HEK293 (cell line): Measurements from ENCODE around the gene VWDE.

Source experiments
- IKZF3 ChIP-seq: fragments of 450-650 bp; IDR thresholded peaks from 2 replicates; pipeline ENCODE4 v1.5.0; 2018; ENCODE audit warnings: missing biosample characterization, mild to moderate bottlenecking, missing genetic modification characterization, moderate library complexity
- KLF8 ChIP-seq: fragments of 450-650 bp; formaldehyde crosslinking; IDR thresholded peaks from 2 replicates; pipeline ENCODE4 v1.5.1; 2016; ENCODE audit warnings: missing biosample characterization, missing genetic modification characterization
- KLF9 ChIP-seq: fragments of 450-650 bp; formaldehyde crosslinking; IDR thresholded peaks from 2 replicates; pipeline ENCODE4 v1.5.1; 2016; ENCODE audit warnings: missing biosample characterization, missing genetic modification characterization, low read depth
- MZF1 ChIP-seq: fragments of 450-650 bp; formaldehyde crosslinking; IDR thresholded peaks from 2 replicates; pipeline ENCODE4 v1.5.1; 2017; ENCODE audit warnings: missing biosample characterization, missing genetic modification characterization, borderline replicate concordance
- SCRT2 ChIP-seq: fragments of 450-650 bp; formaldehyde crosslinking; IDR thresholded peaks from 2 replicates; pipeline ENCODE4 v1.5.1; 2016; ENCODE audit warnings: missing biosample characterization, missing genetic modification characterization
- SP3 ChIP-seq: fragments of 450-650 bp; formaldehyde crosslinking; IDR thresholded peaks from 2 replicates; pipeline ENCODE4 v1.5.1; 2016; ENCODE audit warnings: missing biosample characterization, missing genetic modification characterization
- TRIM28 ChIP-seq: IDR thresholded peaks from 2 replicates; pipeline ENCODE4 v1.6.1; 2011; ENCODE audit warnings: low read length, control low read depth, borderline replicate concordance
- WT1 ChIP-seq: fragments of 450-650 bp; formaldehyde crosslinking; IDR thresholded peaks from 2 replicates; pipeline ENCODE4 v1.5.1; 2016; ENCODE audit warnings: missing biosample characterization, missing genetic modification characterization
- ZBTB17 ChIP-seq: fragments of 450-650 bp; formaldehyde crosslinking; IDR thresholded peaks from 2 replicates; pipeline ENCODE4 v1.5.1; 2016; ENCODE audit warnings: missing biosample characterization, missing genetic modification characterization
- ZBTB21 ChIP-seq: fragments of 450-650 bp; formaldehyde crosslinking; IDR thresholded peaks from 2 replicates; pipeline ENCODE4 v1.5.1; 2017; ENCODE audit warnings: missing biosample characterization, missing genetic modification characterization
- ZBTB8A ChIP-seq: fragments of 450-650 bp; formaldehyde crosslinking; IDR thresholded peaks from 2 replicates; pipeline ENCODE4 v1.5.1; 2016; ENCODE audit warnings: missing biosample characterization, missing genetic modification characterization
- ZEB2 ChIP-seq: fragments of 450-650 bp; formaldehyde crosslinking; IDR thresholded peaks from 2 replicates; pipeline ENCODE4 v1.5.1; 2016; ENCODE audit warnings: missing biosample characterization, missing genetic modification characterization
- ZIC2 ChIP-seq: fragments of 450-650 bp; formaldehyde crosslinking; IDR thresholded peaks from 2 replicates; pipeline ENCODE4 v1.5.1; 2016; ENCODE audit warnings: missing biosample characterization, missing genetic modification characterization
- ZNF341 ChIP-seq: fragments of 450-650 bp; formaldehyde crosslinking; IDR thresholded peaks from 2 replicates; pipeline ENCODE4; 2016; ENCODE audit warnings: low read depth, missing biosample characterization, missing genetic modification characterization
- ZNF561 ChIP-seq: fragments of 450-650 bp; IDR thresholded peaks from 2 replicates; pipeline ENCODE4 v1.5.1; 2018; ENCODE audit warnings: missing biosample characterization, missing genetic modification characterization, borderline replicate concordance
- ZNF629 ChIP-seq: fragments of 450-650 bp; formaldehyde crosslinking; IDR thresholded peaks from 2 replicates; pipeline ENCODE4 v1.5.1; 2017; ENCODE audit warnings: missing biosample characterization, missing genetic modification characterization
- ZNF660 ChIP-seq: fragments of 450-650 bp; IDR thresholded peaks from 2 replicates; pipeline ENCODE4 v1.5.1; 2018; ENCODE audit warnings: missing biosample characterization, mild to moderate bottlenecking, missing genetic modification characterization
- ZNF776 ChIP-seq: fragments of 450-650 bp; formaldehyde crosslinking; IDR thresholded peaks from 2 replicates; pipeline ENCODE4 v1.5.0; 2017; ENCODE audit warnings: missing biosample characterization, missing genetic modification characterization, borderline replicate concordance
- TF ChIP-seq, protein P1 (sequence below): fragments of 450-650 bp; formaldehyde crosslinking; IDR thresholded peaks from 2 replicates; pipeline ENCODE4 v1.5.1; 2016; ENCODE audit warnings: missing biosample characterization, missing genetic modification characterization
- TF ChIP-seq, protein P2 (sequence below): fragments of 450-650 bp; formaldehyde crosslinking; optimal IDR thresholded peaks from 2 replicates; pipeline ENCODE3; 2016; ENCODE audit warnings: missing biosample characterization, mild to moderate bottlenecking, missing genetic modification characterization
- TF ChIP-seq, protein P3 (sequence below): fragments of 450-650 bp; formaldehyde crosslinking; IDR thresholded peaks from 2 replicates; pipeline ENCODE4 v1.5.1; 2016; ENCODE audit warnings: missing biosample characterization, missing genetic modification characterization
- TF ChIP-seq, protein P4 (sequence below): fragments of 450-650 bp; formaldehyde crosslinking; IDR thresholded peaks from 2 replicates; pipeline ENCODE4 v1.5.1; 2016; ENCODE audit warnings: missing biosample characterization, missing genetic modification characterization
- TF ChIP-seq, protein P5 (sequence below): fragments of 450-650 bp; formaldehyde crosslinking; IDR thresholded peaks from 2 replicates; pipeline ENCODE4 v1.5.1; 2017; ENCODE audit warnings: missing biosample characterization, missing genetic modification characterization
- TF ChIP-seq, protein P6 (sequence below): fragments of 450-650 bp; formaldehyde crosslinking; IDR thresholded peaks from 2 replicates; pipeline ENCODE4 v1.5.1; 2017; ENCODE audit warnings: missing biosample characterization, mild to moderate bottlenecking, missing genetic modification characterization, moderate library complexity

VWDE gene

DNA sequence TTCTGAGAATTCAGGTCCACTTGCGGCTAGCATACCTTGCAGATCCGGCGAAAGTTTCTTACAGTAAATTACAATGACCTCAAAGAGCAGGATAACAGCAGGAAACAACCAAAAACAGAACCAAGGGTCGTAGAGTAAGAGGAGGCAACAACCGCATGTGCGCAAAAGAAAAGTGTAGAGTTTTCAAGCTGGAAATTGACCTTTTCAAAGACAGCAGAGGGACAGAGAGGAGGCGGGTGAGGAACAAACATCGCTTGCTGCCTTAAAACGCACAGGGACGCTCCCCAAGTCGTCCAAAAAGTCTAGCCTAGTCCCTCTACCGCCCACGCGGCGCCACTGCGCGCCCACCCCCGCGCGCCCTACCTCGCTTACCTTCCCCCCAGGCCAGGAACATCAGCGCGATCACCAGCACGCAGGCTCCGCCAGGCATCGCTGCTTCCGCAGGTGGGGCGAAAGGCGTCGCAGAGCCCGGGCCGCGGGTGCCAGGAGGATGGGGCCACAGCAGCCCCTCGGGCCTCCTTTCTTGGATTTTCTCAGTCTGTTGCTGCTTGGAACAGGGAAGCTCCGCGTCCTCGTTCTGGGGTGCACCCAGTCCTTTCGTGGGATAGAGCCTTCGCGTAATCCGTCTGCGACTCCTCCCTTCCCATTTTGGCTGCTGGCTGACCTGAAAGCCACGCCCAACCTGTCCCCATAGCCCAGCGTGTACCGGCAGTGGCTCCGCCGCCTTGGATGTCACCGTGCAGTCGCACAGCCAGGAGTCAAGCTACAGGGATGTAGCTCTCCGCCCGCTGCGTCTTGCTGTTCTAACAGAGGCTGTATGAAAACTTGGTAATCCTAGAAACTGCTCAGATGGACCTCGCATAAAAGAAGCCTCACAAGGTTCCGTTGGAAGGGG lies at the start of gene VWDE (continued):
- TF ChIP-seq, protein P1, sequence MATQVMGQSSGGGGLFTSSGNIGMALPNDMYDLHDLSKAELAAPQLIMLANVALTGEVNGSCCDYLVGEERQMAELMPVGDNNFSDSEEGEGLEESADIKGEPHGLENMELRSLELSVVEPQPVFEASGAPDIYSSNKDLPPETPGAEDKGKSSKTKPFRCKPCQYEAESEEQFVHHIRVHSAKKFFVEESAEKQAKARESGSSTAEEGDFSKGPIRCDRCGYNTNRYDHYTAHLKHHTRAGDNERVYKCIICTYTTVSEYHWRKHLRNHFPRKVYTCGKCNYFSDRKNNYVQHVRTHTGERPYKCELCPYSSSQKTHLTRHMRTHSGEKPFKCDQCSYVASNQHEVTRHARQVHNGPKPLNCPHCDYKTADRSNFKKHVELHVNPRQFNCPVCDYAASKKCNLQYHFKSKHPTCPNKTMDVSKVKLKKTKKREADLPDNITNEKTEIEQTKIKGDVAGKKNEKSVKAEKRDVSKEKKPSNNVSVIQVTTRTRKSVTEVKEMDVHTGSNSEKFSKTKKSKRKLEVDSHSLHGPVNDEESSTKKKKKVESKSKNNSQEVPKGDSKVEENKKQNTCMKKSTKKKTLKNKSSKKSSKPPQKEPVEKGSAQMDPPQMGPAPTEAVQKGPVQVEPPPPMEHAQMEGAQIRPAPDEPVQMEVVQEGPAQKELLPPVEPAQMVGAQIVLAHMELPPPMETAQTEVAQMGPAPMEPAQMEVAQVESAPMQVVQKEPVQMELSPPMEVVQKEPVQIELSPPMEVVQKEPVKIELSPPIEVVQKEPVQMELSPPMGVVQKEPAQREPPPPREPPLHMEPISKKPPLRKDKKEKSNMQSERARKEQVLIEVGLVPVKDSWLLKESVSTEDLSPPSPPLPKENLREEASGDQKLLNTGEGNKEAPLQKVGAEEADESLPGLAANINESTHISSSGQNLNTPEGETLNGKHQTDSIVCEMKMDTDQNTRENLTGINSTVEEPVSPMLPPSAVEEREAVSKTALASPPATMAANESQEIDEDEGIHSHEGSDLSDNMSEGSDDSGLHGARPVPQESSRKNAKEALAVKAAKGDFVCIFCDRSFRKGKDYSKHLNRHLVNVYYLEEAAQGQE: no peak
- TF ChIP-seq ZNF561 (tag by site-specific recombination) (0 out of 2 replicates have a peak, but pooled peaks have one; percentile 56), ZNF776 (tag by site-specific recombination) (no peak), ZBTB8A (peak; percentile 88), TRIM28 (peak; percentile 81; the same call in 1 of the 2 replicates), WT1 (tag by site-specific recombination) (no peak), KLF9 (peak; percentile 79), MZF1 (tag by site-specific recombination) (no peak), ZBTB21 (no peak), SP3 (peak; percentile 57; the same call in 1 of the 2 replicates), ZBTB17 (peak; percentile 77), KLF8 (tag by site-specific recombination) (peak; percentile 62; the same call in 1 of the 2 replicates), ZNF341 (peak; percentile 70), ZEB2 (tag by site-specific recombination) (0 out of 2 replicates have a peak, but pooled peaks have one; percentile 21), IKZF3 (tag by site-specific recombination) (0 out of 2 replicates have a peak, but pooled peaks have one; percentile 41), SCRT2 (peak; percentile 71; the same call in 1 of the 2 replicates), ZNF629 (tag by site-specific recombination) (peak; percentile 13; the same call in 1 of the 2 replicates), ZNF660 (tag by site-specific recombination) (no peak; the same call in 1 of the 2 replicates), ZIC2 (tag by site-specific recombination) (peak; percentile 47)
- TF ChIP-seq, protein P2, sequence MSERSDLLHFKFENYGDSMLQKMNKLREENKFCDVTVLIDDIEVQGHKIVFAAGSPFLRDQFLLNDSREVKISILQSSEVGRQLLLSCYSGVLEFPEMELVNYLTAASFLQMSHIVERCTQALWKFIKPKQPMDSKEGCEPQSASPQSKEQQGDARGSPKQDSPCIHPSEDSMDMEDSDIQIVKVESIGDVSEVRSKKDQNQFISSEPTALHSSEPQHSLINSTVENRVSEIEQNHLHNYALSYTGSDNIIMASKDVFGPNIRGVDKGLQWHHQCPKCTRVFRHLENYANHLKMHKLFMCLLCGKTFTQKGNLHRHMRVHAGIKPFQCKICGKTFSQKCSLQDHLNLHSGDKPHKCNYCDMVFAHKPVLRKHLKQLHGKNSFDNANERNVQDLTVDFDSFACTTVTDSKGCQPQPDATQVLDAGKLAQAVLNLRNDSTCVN (tag by site-specific recombination): peak; percentile 93
- TF ChIP-seq, protein P3, sequence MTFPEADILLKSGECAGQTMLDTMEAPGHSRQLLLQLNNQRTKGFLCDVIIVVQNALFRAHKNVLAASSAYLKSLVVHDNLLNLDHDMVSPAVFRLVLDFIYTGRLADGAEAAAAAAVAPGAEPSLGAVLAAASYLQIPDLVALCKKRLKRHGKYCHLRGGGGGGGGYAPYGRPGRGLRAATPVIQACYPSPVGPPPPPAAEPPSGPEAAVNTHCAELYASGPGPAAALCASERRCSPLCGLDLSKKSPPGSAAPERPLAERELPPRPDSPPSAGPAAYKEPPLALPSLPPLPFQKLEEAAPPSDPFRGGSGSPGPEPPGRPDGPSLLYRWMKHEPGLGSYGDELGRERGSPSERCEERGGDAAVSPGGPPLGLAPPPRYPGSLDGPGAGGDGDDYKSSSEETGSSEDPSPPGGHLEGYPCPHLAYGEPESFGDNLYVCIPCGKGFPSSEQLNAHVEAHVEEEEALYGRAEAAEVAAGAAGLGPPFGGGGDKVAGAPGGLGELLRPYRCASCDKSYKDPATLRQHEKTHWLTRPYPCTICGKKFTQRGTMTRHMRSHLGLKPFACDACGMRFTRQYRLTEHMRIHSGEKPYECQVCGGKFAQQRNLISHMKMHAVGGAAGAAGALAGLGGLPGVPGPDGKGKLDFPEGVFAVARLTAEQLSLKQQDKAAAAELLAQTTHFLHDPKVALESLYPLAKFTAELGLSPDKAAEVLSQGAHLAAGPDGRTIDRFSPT (tag by site-specific recombination): 0 out of 2 replicates have a peak, but pooled peaks have one; percentile 38
- TF ChIP-seq, protein P4, sequence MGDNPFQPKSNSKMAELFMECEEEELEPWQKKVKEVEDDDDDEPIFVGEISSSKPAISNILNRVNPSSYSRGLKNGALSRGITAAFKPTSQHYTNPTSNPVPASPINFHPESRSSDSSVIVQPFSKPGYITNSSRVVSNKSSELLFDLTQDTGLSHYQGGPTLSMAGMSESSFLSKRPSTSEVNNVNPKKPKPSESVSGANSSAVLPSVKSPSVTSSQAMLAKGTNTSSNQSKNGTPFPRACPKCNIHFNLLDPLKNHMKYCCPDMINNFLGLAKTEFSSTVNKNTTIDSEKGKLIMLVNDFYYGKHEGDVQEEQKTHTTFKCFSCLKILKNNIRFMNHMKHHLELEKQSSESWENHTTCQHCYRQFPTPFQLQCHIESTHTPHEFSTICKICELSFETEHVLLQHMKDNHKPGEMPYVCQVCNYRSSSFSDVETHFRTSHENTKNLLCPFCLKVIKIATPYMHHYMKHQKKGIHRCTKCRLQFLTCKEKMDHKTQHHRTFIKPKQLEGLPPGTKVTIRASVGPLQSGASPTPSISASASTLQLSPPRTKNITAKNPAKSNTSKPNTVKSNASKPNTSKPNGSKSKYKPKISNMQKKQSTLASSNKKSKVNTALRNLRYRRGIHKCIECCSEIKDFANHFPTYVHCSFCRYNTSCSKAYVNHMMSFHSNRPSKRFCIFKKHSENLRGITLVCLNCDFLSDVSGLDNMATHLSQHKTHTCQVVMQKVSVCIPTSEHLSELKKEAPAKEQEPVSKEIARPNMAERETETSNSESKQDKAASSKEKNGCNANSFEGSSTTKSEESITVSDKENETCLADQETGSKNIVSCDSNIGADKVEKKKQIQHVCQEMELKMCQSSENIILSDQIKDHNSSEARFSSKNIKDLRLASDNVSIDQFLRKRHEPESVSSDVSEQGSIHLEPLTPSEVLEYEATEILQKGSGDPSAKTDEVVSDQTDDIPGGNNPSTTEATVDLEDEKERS (tag by site-specific recombination): no peak
- TF ChIP-seq, protein P5, sequence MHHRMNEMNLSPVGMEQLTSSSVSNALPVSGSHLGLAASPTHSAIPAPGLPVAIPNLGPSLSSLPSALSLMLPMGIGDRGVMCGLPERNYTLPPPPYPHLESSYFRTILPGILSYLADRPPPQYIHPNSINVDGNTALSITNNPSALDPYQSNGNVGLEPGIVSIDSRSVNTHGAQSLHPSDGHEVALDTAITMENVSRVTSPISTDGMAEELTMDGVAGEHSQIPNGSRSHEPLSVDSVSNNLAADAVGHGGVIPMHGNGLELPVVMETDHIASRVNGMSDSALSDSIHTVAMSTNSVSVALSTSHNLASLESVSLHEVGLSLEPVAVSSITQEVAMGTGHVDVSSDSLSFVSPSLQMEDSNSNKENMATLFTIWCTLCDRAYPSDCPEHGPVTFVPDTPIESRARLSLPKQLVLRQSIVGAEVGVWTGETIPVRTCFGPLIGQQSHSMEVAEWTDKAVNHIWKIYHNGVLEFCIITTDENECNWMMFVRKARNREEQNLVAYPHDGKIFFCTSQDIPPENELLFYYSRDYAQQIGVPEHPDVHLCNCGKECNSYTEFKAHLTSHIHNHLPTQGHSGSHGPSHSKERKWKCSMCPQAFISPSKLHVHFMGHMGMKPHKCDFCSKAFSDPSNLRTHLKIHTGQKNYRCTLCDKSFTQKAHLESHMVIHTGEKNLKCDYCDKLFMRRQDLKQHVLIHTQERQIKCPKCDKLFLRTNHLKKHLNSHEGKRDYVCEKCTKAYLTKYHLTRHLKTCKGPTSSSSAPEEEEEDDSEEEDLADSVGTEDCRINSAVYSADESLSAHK: peak; percentile 91
- TF ChIP-seq, protein P6, sequence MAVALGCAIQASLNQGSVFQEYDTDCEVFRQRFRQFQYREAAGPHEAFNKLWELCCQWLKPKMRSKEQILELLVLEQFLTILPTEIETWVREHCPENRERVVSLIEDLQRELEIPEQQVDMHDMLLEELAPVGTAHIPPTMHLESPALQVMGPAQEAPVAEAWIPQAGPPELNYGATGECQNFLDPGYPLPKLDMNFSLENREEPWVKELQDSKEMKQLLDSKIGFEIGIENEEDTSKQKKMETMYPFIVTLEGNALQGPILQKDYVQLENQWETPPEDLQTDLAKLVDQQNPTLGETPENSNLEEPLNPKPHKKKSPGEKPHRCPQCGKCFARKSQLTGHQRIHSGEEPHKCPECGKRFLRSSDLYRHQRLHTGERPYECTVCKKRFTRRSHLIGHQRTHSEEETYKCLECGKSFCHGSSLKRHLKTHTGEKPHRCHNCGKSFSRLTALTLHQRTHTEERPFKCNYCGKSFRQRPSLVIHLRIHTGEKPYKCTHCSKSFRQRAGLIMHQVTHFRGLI (tag by site-specific recombination): peak; percentile 82
